ENCODE data around the gene IL4I1.

IL4I1 gene

DNA sequence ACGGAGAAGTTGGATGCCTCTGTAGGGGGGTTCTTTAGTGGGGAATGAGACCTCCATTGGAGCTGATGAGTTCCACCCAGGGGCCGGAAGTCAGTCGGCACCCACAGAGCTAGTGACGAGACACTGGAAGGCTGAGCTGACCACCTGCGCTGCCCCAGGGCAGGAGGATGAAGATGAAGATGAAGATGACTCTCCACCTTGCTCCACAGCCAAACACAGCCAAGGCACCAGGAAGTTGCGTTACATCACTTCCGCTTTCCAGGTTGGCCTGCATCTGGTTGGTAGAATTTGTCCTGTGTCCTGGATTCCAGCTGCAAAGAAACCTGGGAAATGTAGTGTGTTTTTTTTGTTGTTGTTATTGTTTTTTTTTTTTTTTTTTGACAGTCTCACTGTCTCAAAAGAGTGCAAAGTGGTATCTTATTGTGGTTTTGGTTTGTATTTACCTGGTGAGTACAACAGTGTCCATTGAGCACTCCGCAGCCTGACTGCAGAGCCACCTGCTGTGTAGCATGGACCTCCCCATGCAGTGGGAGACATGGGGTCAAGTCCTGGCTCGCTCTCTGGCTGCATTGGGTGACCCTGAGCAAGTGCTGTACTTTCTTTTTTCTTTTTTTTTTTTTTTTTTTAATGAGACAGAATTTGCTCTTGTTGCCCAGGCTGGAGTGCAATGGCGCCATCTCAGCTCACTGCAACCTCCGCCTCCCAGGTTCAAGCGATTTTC, 17.3 kb downstream of the IL4I1 start:
- DNase-seq (ENCODE audit: low read depth), result no peak

DNA sequence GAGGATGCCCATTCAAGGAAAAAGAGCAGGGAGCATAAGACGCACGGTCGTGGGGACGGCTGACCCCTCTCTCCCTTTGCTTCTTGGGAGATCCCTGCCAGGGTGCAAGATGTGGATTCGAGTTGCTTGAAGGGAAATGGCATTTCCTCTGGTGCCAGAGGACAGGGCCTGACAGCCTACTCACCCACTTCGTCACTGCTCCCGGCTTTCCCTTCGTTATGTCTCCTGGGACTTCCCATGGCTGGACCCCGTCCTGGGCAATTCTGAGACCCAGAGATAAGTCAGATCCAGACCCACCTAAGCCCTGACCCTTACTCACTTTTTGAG, 18.0 kb downstream of the IL4I1 start:
- DNase-seq (ENCODE audit: low read depth), result no peak

DNA sequence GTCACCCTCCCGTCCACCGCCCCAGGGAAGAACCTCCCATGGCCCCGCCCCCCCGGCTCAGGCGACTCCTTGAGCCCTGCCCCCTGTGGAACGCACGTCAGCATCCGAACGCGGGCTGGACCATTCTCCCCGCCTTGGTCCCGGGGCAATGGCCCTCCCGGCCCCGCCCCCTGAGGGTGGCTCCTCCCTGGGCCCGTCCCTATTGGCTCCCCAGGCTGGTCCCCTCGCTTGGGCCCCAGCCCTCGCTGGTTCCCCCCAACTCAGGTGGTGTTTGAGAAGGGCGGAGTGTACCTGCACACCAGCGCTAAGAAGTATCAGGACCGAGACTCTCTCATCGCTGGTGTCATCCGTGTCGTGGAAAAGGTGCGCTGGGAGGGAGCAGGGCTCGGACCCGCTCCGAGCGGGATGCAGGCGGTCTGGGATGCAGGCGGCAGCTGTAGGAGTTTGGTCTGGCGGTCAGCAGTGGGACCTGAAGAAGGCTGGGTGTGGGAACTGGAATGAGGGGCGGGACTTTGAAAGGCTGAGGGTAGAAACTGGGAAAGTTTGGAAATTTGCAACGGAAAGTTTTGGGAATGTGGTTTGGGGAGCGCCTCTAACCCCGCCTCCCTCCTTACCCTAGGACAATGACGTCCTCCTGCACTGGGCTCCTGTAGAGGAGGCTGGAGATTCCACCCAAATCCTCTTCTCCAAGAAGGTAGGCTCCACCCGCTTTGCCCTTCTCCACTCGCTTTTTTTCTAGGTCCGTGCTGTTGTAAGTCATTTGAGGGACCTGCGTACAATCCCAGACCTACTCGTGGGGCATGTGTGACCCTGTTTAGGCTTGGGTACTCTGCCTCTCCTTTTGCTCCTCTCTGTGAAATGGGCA, 18.6 kb downstream of the IL4I1 start:
- DNase-seq (ENCODE audit: low read depth), result peak; percentile 98

DNA sequence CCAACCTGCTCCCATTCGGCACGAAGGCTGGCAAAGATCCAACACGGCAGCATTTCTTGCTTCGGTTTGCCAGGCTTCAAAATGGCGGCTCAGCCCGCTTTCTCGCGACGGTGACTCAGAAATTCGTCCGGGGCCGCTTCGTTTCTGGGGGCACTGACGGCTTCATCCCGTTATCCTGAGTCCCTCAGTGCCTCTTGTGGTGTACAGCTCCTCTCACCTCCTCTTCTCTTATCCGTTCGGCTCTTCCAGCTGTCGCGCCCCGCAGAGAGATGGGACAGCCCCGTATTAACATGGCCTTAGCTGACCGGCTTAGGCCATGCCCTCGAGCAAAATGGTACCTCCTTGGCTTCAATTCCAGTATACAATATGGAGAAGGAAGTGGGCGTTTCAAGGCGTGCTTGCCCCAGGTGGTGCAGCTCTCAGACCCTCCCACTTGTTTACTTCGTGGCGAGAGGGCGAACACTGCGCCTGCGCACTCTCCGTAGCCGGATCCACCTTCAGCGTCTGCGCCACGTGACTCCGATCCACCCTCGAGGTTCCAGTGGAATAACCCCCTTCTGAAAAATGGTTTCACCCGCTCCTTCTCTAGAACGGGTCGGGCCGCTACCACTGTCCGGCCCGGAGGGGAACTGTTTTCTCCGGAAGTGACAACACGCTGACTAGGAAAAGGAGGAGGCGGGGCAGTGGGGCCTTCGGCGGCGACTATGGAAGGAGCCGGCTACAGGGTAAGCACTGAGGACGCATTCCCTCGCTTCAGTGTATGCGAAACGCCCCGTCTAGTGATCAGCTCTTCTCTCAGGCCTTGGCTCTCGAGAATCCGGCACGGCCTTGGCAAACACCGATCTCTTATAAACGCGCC, 19.4 kb downstream of the IL4I1 start, which contains the start of the genes AKT1S1 and TBC1D17:
Gene AKT1S1 (minus strand): TSS at position 336 of the 859 bp plus-strand sequence. CDS start 4,060 bp downstream, outside the sequence.
Gene TBC1D17 (plus strand): TSS at position 683 of the 859 bp plus-strand sequence. CDS start 22 bp downstream, at position 705.
- peak; percentile 100 for DNase-seq (ENCODE audit: low read depth)

DNA sequence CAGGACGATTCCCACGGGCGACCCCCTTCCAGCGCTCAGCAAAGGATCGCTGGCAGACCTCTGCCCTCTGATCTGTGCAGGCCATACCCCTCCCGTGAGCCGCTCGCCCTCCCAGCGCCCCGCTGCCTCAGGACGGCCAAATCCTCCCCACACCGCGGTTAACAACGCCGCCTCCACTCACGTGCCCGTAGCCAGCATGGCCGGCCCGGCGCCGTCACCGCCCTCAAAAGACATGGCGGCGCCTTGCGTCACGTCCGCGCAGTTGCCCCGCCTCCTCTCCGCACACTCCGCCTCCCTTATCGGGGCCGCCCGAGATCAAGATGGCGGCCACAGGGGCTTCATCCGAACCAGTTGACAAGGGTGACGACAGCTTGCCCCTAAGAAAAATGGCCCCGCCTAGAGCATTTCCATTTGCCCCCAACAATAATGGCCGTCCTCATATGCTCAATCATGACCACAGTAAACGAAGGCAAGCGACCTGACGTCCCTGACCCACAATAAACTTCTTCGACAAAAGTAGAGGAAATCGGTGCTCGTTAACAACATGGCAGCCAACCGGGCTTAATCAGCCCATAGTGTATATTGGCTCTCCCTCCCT, 20.2 kb downstream of the IL4I1 start:
- DNase-seq (ENCODE audit: low read depth), result peak; percentile 99

DNA sequence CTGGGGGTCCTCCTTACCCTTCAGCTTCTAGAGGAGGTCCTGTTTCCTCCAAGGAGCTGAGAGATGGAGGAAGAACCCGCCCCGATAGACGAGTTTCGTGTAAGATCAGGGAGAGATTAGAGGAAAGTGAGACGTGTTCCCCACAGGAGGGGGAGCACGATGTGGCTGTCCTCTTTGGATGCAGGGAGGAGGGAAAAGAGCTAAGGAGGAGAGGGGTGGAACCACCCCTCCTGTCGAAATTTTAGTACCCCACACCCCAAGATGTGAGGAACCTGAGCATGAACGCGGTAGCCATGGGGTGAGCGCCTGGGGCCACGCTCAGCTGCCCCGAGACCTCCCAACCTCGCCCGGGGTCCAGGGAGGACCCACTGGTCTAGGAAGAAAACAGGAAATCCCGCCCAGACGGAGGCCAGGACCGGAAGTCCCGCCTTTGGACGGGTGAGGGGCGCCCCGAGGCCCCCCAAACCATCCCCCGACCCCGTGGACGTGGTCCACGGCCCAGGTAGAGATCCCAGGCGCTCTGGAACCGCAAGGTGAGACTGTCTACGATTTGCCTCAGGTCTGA, 20.7 kb downstream of the IL4I1 start:
- DNase-seq (ENCODE audit: low read depth), result peak; percentile 39

DNA sequence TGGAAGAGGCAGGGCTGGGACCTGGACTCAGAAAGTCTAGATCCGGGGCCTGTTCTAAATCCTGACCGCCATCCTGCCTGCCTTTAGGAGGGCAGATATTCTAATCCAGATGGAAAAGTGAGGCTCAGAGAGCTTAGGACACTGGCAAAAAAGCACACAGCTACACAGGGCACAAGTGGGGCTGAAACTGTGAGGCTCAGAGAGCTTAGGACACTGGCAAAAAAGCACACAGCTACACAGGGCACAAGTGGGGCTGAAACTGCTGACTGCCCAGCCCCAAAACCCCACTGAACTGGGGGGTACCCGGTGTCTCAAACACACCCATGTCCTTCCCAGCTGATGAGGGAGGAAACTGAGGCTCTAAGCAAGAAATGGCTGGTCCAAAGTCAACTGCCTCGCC, 21.5 kb downstream of the IL4I1 start:
- no peak for DNase-seq (ENCODE audit: low read depth)

DNA sequence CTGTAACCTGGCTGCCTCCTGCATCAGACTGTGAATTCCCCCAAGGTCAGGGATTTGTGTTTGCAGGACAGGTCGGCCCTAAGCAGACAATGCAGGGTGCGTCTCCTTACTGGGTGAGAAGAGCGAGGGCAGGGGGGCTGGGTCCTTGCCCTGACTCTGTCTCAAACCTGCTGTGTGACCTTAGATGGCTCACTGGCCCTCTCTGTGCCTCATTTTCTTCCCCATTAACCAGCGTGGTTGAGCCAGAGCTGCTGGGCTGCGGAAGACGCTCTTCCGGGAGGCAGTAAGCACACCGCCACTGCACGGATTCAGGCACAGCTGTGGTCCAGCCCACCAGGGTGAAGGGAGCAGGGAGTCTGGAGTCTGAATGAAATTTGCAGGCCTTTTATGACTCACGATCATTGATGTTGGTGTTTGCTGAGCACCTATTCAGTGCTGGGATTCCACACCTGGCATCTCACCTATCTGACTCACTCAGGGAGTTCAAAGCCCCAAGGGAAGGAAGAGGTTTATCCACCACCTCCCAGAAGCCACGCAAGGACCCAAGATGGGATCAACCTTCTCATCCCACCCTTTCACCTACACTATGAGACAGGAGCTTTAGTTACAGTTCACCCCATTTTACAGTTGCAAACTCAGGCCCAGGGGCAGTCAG, 22.1 kb downstream of the IL4I1 start:
- DNase-seq (ENCODE audit: low read depth), result no peak

DNA sequence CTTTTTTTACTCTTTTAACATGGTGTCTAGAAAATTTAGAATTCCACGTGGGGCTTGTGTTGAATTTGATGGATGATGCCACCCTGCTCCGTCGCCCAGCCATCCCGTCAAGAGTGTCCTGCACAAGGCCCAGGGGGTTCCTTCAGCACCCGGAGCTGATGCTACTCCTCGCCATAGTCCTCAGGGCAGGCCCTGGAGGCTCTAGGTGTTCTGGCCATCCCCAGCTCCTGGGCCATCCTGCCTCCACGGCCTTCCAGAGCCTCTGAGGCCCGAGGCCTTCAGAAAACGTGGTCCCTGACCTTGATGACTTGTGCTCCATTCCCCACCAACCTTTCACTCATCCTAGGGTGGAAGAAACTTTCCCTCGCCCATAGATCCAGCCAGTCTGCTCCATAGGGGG, 22.9 kb downstream of the IL4I1 start:
- DNase-seq (ENCODE audit: low read depth), result no peak

DNA sequence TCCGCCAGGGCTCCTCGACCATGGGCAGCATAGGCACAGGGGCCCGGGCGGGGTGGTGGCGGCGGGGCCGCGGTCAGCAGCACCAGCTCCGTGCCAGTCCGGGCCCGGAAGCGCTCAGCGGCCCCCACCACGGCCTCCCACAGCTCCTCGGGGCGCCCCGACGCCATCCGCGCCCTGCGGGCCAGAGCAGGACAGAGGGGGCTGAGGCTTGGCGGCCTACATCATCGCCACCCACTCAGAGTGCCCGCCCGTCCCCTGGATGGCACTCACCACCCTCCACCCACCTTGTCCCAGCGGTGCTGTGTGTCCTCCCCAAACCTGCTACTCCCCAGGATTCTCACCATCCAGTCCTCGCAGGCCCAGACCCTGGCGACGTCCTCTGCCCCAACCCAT, 23.6 kb downstream of the IL4I1 start:
- no peak for DNase-seq (ENCODE audit: low read depth)

DNA sequence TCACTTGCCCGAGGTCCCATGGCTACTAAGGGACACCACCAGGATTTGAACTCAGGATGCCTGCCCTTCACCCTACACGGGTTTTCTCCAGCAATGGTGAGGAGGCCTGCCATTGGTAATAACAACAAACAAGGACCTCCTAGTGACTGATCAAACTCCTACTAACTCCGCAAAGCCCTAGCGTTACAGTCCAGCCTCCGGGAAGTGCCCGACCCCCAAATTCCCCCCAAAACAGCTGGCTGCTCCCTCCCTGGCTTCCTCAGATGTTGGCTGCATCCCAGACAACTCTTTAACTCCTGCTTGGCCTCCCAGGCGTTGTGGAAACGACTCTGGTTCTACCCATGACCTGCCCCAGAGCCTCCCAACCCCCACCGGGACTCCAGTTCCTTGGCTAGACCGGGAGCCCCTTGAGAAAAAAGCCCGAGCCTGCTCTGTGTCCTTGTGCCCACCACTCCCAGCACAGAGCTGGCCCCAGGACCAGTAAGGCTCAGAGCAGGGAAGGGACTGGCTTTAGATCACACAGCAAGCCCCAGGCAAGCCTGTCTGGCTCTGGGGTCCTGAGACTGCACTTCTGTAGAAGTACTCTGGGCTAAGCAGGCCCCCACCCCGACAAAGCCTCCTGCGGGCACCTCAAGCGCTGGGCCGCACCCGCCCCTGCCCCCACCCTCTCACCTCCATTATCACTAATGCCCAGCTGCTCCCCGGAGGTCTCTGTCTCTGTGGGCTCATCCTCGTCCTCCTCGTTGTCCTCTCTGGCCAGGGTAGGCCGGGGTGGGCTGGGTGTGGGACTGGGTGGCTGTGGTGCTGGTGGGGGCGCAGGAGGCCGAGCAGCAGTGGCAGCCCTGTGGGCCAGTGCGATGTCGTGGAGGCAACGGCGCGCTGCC, 24.2 kb downstream of the IL4I1 start:
- no peak for DNase-seq (ENCODE audit: low read depth)

DNA sequence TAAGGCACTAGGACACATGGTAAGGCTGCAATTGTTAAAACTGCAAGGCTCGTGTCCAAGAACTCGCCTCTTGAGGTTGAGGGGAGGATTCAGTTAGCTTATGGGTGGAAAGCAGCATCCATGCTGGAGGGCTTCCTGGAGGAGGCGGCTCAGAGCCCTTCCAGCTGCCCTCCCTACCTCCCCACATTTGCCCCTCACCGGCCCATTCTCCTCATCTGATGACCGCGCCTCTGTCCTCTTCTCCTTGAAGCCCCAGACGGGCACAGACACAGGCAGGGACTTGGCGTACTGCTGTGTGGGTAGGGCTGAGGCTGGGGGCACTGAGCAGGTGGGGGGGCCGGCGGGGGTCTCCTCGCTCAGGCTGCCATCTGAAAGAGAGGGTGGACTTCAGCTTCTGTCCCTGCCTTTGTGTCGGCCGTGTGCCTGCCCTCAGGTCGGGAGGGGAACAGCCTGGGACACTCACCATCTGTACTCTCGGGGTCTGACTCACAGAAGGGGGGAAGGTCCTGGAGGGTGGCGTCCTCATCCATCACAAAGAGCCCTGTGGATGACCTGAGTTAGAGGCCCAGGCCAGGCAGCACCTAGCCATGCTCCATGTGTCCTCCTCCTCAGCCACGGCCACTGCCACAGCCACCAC, 25.2 kb downstream of the IL4I1 start:
- DNase-seq (ENCODE audit: low read depth), result no peak

DNA sequence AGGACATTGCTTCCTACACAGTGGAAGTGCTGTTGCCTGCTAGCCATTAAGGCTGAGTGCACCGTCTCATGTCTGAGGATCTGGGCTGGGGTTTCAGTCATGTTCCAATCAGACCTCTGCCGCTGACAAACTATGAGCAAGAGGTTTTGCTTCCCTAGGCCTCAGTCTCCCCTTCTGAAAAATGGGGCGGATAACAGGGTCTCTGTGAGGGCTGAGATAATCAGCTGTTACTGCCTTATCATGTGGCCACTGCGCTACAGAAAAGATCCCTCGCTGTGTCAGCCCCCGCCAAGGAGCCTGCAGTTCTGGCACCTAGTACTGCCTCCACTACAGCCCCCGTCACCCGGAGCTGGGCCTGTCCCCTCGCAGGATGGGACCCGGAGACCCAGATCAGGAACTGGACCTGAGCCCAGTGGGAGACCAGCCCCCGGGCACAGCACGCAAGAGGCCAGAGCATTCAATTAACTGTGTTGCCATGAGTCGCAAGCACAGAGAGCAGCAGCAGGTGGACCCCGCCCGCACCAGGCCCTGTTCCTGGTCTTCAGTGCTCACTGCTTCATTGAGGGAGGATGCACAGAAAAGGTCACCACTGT, 26.3 kb downstream of the IL4I1 start:
- no peak for DNase-seq (ENCODE audit: low read depth)

DNA sequence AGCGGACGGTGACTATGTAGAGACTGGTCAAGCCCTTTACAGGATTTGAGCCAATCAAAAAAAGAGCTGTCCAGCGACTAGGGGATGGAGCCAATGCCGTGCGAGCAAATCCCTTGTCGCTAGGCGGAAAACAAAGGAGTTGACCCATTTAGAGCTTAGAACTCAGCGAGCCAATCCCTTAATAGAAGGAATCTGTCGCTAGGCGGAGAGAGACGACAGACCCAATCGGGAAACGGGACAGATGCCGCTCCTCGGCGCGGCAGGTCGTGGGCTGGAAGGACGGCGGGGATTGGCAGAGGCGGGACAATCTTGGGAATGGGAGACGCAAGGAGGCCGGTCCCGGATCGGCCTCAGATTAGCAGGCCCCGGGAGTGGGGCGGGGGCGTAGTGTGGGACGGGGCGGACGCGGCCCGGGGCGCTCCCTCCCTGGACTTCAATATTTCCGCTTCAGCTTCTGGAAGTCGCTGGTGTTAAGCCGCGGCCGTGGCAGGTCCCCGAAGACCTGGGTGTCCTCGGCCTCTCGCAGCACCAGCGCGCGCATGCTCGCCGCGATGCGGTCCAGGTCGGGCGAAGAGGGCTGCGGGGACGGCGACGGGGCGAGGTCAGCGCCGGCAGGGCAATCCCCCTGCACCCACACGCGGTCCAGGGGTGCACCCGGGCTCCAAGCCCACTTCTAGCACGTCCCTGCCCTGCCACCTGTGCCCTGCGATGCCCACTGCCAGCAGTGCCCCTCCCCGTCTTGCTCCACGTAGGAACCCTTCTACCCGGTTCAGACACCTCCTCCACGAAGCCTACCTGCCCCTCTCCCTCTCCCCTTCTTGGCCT, 27.0 kb downstream of the IL4I1 start:
- DNase-seq (ENCODE audit: low read depth), result peak; percentile 100

DNA sequence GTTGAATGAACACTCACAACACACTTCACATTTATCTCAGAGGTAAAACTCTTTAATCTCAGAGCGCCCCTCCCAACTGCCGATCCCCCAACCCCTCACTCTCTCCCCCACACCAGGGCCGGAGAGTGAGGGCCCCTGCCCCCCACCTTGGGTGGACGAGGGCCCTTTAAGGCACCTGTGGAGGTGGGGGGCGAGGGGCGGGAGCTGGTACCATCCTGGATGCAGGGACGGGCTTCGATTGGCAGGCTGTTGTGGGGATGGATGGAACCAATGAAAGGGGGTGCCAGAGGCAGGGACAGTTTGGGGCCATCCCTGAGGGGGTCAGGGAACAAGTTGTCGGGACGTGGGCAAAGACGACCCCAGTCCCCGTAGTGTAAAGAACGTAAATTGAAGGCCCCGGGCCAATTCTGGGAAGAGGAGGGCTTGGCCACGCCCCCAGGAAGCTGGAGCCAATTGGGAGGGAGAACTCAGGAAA, 27.6 kb downstream of the IL4I1 start:
- DNase-seq (ENCODE audit: low read depth), result no peak

DNA sequence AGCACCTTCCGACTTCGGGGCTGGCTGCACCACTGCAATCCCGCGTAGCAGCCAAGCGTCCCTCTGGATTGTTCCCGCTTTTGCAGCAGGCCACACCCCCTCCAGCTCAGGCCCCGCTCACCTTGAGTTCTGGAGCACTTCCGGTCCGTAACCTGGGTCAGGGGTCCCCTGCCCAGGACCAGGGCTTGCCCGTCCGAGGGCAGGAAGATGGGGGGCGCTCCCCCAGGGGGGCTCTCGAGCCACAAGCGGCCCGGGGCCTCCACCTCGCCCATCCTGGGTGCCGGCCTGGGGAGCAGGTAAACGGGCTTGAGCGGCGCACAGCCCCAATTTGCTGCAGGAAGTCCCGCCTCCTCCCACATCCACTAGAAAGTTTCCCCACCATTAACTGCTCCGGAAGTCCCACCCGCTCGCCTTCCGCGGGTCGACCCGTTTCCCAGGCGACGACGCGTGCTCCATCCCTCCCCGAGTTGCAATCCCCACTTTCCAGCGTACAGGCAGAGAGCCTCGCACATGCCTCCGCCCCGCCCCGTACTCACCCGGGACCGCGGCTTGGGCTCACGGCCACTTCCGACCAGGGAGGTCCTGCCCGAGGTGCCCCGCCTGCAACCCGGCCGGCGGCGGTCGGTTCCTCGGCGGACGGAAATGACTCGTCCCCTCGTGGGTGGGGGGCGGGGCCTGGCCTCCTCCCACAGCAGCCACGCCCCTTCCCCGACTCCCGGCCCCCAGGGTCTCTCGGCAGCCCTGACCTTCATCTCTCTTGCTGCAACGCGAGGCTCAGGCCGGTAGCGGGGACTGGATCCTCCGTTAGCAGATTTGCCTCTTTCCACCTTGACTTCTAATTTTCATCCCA, 29.5 kb downstream of the IL4I1 start, which contains the start of gene PNKP:
Gene PNKP (minus strand): TSS at position 644 of the 850 bp plus-strand sequence. CDS start 372 bp downstream, at position 272.
- DNase-seq (ENCODE audit: low read depth), result peak; percentile 93

DNA sequence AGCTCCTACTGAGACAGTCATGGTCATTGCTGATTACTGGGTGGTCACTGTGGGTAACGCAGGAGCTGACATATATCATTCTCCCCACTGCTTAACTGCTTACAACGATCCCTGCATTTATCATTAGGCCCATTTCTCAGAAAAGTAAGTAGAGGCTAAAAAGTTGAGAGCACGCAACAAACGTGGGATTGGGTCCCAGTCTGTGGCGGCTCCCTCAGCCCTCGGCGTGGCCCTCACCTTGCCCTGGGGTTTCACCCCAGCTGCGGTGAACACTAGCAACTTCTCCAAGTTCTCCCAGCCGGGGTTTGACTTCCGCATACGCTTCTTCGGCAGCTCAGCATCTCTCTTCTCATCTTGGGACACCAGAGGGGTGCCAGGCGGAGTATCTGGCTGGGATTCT, 31.8 kb downstream of the IL4I1 start:
- no peak for DNase-seq (ENCODE audit: low read depth)
